ENCODE measurements around the gene TIMM44. TPM values are rescaled to one million over a fixed set of nuclear protein-coding genes. Genes with fewer than 3 reads are reported as not detected.

TIMM44 gene
- total and polyA plus RNA-seq, 2 donors (not counting 3 experiments of a cell fraction or from before 2014, with no cell fraction given) = 61.5 to 64.3 TPM

- Histone ChIP-seq H3K36me3 (ENCODE audit: control insufficient read depth in 2 of 2, extremely low read depth in 1 of 2, insufficient read depth in 2 of 2, low read length in 2 of 2) (peaks cover 9 to 65% of the 10 kb centered on the region in 2 experiments), H3K4me2 (ENCODE audit: insufficient read depth, low read length) (no peak overlapping the region), H3K27ac (ENCODE audit: insufficient read depth, low read depth, low read length) (no peak overlapping the region), H3K27me3 (ENCODE audit: control insufficient read depth in 2 of 2, insufficient read depth in 2 of 2, low read length in 2 of 2) (no peaks in the 10 kb centered on the region), H3K9me1 (replicated peaks; ENCODE audit: control insufficient read depth, extremely low read depth, insufficient read depth, low read length) (no peaks in the 10 kb centered on the region), H3K9me3 (replicated peaks; ENCODE audit: control insufficient read depth, insufficient read depth, low read length) (no peaks in the 10 kb centered on the region), H3K4me3 (replicated peaks in 1 of 3; ENCODE audit: insufficient read depth in 1 of 3, low read depth in 1 of 3, low read length in 3 of 3) (no peak overlapping the region), H2AFZ (ENCODE audit: low read depth, low read length) (no peak overlapping the region), H3K79me2 (ENCODE audit: control insufficient read depth, insufficient read depth, low read length) (peaks cover 58% of the 10 kb centered on the region), H4K20me1 (replicated peaks; ENCODE audit: control insufficient read depth, extremely low read depth, insufficient read depth, low read length) (no peaks in the 10 kb centered on the region), H3K4me1 (ENCODE audit: control insufficient read depth, extremely low read depth, insufficient read depth, low read length) (peaks cover 8% of the 10 kb centered on the region), H3K9ac (replicated peaks; ENCODE audit: extremely low read depth, insufficient read depth, low read length) (no peak overlapping the region)
- no peak for TF ChIP-seq MAX (IDR thresholded peaks at IDR 0.05; ENCODE audit: insufficient read depth, insufficient read length)
- TF ChIP-seq POLR2AphosphoS5 (IDR thresholded peaks at IDR 0.05; ENCODE audit: insufficient read depth, low read depth, low read length) = no peak
- TF ChIP-seq JUN (IDR thresholded peaks at IDR 0.05; ENCODE audit: borderline replicate concordance, insufficient read depth, insufficient read length, low read depth) = no peak
- no peak for TF ChIP-seq MYC (IDR thresholded peaks at IDR 0.05; ENCODE audit: low read depth, low read length)
- TF ChIP-seq EZH2 (IDR thresholded peaks at IDR 0.05; ENCODE audit: borderline replicate concordance, low read depth, low read length, severe bottlenecking) = no peak
- TF ChIP-seq CTCF (IDR thresholded peaks at IDR 0.05; ENCODE audit: extremely low read depth in 1 of 2, insufficient read depth in 1 of 2, low read depth in 1 of 2, low read length in 2 of 2) = no peak
- no peak for TF ChIP-seq POLR2A (IDR thresholded peaks at IDR 0.05; ENCODE audit: low read depth, low read length)
- FAIRE-seq (no peak), DNase-seq (ENCODE audit: low read depth, low spot score) (no peak)
- intact Hi-C loops (cut with micrococcal nuclease) (no loop called here), dilution Hi-C loops (cut with MboI; ENCODE audit: extremely low pct_ligation_motif_present, low sequenced_read_pairs) (no loop called here)
- no TSS peak for BruUV-seq (replicated peaks)
- POLR2A ChIA-PET = no interaction called here
- CTCF ChIA-PET = interaction anchor here (1.6 kb wide), 2 partner anchors 14 to 19 kb away, joined by 5 to 8 read pairs; no protein-coding TSS in a partner anchor
Measured at GRCh38 chr19:7983995-7984837, 40.8 kb upstream of the TIMM44 start.
